ENCODE measurements around the gene IFIT5.

The IFIT5 gene

DNA sequence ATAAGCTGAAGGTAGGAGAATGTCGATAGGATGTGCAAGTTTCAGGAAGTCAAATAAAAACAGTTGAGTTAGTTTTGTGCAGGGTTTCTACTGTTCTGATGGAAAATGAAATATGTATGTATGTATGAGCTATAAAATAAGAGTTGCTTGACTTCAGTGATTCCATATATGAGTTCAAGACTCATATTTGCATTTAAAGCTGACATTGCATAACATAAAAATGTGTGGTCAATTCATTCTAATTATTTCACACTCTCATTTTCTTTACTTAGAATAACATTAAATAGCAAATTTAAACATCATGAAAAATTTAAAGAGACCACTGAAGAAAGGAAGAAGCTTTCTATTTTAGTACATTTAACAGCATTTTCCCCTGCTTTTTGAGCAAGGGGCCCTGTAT lies 37.8 kb downstream of the IFIT5 start:
- Histone ChIP-seq H3K4me1 (ENCODE audit: control insufficient read depth, low read length) (no peaks in the 10 kb centered on the region), H3K27me3 (ENCODE audit: control insufficient read depth, low read length) (no peaks in the 10 kb centered on the region), H3K79me2 (ENCODE audit: control insufficient read depth, low read length) (no peaks in the 10 kb centered on the region), H3K4me3 (ENCODE audit: low read length) (no peak overlapping the region), H4K20me1 (ENCODE audit: control insufficient read depth, insufficient read depth, low read depth, low read length) (no peaks in the 10 kb centered on the region), H3K9me2 (replicated peaks; ENCODE audit: control insufficient read depth, low read length) (no peaks in the 10 kb centered on the region), H3K4me2 (ENCODE audit: low read length) (no peak overlapping the region), H3K27ac (ENCODE audit: low read depth, low read length) (no peak overlapping the region), H3K9me3 (ENCODE audit: control insufficient read depth, insufficient read depth, low read length) (no peaks in the 10 kb centered on the region), H3K36me3 (ENCODE audit: control insufficient read depth, low read length) (no peaks in the 10 kb centered on the region), H3F3A (ENCODE audit: control insufficient read depth, insufficient read depth) (no peaks in the 10 kb centered on the region)
- TF ChIP-seq EZH2phosphoT487 (IDR thresholded peaks at IDR 0.05; ENCODE audit: borderline replicate concordance, low read length) = no peak
- TF ChIP-seq, protein P1, sequence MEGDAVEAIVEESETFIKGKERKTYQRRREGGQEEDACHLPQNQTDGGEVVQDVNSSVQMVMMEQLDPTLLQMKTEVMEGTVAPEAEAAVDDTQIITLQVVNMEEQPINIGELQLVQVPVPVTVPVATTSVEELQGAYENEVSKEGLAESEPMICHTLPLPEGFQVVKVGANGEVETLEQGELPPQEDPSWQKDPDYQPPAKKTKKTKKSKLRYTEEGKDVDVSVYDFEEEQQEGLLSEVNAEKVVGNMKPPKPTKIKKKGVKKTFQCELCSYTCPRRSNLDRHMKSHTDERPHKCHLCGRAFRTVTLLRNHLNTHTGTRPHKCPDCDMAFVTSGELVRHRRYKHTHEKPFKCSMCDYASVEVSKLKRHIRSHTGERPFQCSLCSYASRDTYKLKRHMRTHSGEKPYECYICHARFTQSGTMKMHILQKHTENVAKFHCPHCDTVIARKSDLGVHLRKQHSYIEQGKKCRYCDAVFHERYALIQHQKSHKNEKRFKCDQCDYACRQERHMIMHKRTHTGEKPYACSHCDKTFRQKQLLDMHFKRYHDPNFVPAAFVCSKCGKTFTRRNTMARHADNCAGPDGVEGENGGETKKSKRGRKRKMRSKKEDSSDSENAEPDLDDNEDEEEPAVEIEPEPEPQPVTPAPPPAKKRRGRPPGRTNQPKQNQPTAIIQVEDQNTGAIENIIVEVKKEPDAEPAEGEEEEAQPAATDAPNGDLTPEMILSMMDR (IDR thresholded peaks at IDR 0.05; ENCODE audit: low read depth, low read length, poor library complexity, severe bottlenecking) = no peak

DNA sequence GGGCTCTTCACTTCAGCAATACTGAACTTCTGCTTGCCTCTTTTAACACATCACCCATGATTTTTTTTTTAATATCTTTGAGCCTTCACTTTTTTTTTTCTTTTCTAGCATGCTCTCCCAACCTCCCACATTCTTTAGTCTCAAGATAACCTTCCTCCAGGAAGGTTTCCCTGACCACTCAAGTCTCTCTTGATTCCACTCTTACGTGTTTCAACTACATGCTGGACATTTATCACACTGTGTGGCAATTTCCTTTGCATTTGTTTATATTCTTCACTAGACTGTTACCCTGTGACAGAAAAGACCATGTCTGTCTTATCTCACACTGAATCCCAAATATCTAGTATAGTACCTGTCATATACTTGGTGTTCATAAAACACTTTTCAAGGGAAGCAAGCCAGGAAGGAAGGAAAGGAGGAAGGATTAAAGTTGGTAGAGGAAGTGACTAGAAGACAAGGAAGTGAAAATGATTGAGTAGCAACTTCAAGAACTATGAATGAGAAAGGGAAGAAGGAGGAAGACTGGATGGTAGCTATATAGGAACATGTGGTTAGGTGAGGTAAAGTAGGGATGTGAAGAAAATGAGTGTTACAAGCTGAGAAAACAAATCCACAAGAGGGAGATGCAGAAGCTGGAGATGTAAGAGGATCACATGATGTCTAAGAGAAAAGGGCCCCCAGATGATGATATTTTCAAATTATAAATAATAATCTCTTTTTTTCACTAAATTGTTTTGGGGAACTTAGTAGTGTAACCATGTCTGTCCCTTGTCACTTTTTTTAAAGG lies 40.4 kb downstream of the IFIT5 start:
- no peaks in the 10 kb centered on the region for H3K36me3 ChIP-seq (ENCODE audit: control insufficient read depth, low read length)
- no peak overlapping the region for H3K27ac ChIP-seq (ENCODE audit: low read depth, low read length)
- no peak overlapping the region for H3K4me3 ChIP-seq (ENCODE audit: low read length)
- no peaks in the 10 kb centered on the region for H3K9me3 ChIP-seq (ENCODE audit: control insufficient read depth, insufficient read depth, low read length)
- no peak overlapping the region for H3K4me2 ChIP-seq (ENCODE audit: low read length)
- no peaks in the 10 kb centered on the region for H4K20me1 ChIP-seq (ENCODE audit: control insufficient read depth, insufficient read depth, low read depth, low read length)
- no peaks in the 10 kb centered on the region for H3F3A ChIP-seq (ENCODE audit: control insufficient read depth, insufficient read depth)
- H3K79me2 ChIP-seq (ENCODE audit: control insufficient read depth, low read length) = no peaks in the 10 kb centered on the region
- H3K4me1 ChIP-seq (ENCODE audit: control insufficient read depth, low read length) = no peaks in the 10 kb centered on the region
- TF ChIP-seq EZH2phosphoT487 (IDR thresholded peaks at IDR 0.05; ENCODE audit: borderline replicate concordance, low read length) = no peak
- TF ChIP-seq, protein P1 (IDR thresholded peaks at IDR 0.05; ENCODE audit: low read depth, low read length, poor library complexity, severe bottlenecking) = no peak
- no peaks in the 10 kb centered on the region for H3K27me3 ChIP-seq (ENCODE audit: control insufficient read depth, low read length)
- H3K9me2 ChIP-seq (replicated peaks; ENCODE audit: control insufficient read depth, low read length) = no peaks in the 10 kb centered on the region

DNA sequence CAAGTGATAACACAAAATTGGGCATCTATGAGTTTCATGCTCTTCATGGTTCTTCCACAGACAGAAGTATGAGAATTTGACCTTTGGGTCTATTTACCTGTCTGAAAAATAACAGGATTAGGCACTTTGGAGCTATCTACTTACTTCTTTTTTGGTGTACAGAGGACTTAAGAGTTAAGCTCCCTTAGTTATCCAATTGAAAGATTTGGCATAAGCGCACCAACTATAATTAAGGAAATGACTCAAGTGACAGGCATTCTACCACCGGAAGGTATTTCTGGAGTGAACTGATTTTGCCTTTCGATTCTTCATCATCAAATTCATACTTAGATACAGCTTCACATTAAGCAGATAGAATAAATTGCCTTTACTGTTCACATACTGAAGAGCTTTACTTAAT lies 43.9 kb downstream of the IFIT5 start:
- Histone ChIP-seq H3K4me3 (ENCODE audit: low read length) (no peak overlapping the region), H3K4me2 (ENCODE audit: low read length) (no peak overlapping the region), H3K4me1 (ENCODE audit: control insufficient read depth, low read length) (no peaks in the 10 kb centered on the region), H3K9me2 (replicated peaks; ENCODE audit: control insufficient read depth, low read length) (no peaks in the 10 kb centered on the region), H3K27me3 (ENCODE audit: control insufficient read depth, low read length) (no peaks in the 10 kb centered on the region), H3K9me3 (ENCODE audit: control insufficient read depth, insufficient read depth, low read length) (no peaks in the 10 kb centered on the region), H3K79me2 (ENCODE audit: control insufficient read depth, low read length) (no peaks in the 10 kb centered on the region), H3F3A (ENCODE audit: control insufficient read depth, insufficient read depth) (no peaks in the 10 kb centered on the region), H4K20me1 (ENCODE audit: control insufficient read depth, insufficient read depth, low read depth, low read length) (no peaks in the 10 kb centered on the region), H3K27ac (ENCODE audit: low read depth, low read length) (no peak overlapping the region), H3K36me3 (ENCODE audit: control insufficient read depth, low read length) (no peaks in the 10 kb centered on the region)
- TF ChIP-seq EZH2phosphoT487 (IDR thresholded peaks at IDR 0.05; ENCODE audit: borderline replicate concordance, low read length) = no peak
- TF ChIP-seq, protein P1 (IDR thresholded peaks at IDR 0.05; ENCODE audit: low read depth, low read length, poor library complexity, severe bottlenecking) = no peak

Measured in DOHH2 (cell line).